ENCODE results near the gene S1PR1. TPM values are rescaled to one million over a fixed set of nuclear protein-coding genes. Genes with fewer than 3 reads are reported as not detected.

Gene S1PR1
- total RNA-seq, 8 experiments from 2014 or later = 1.6 to 65.4 (median 11.3) TPM

DNA sequence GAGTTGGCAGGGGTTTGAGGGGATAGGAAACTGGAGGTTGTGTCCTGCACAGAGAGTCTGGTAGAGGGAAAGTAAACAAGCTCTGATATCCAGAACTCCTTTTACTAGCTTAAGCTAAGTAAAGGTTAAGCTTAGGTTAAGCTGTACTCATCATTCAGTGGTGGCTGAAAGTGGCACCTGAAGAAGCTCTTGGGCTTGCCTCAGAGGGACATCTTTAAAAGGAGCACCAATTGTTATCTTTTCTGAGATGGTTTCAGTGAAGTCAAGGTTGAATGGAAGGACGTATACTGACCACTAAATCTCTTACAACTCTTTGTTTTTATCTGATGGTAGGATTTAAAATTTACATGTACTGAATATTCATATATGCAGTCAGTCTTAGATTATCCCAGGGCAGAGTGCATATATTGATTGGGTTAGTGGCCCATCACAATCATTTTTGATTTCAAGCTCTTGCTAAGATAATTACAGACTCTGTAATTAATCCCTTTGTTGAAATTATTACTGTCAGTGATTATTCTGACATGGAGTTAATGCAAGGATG, 43.3 kb downstream of the S1PR1 start:
- no peak overlapping the region for H3K4me3 ChIP-seq
- H3K4me1 ChIP-seq (replicated peaks in 1 of 2) = peaks cover 16 to 19% of the 10 kb centered on the region in 2 donors
- in situ Hi-C loops (cut with MboI; ENCODE audit: low pct_unique_long_range_greater_than_20kb in 2 of 9, low sequenced_read_pairs in 9 of 9, unreplicated experiment in 9 of 9) = loop anchor here in 5 of 9 experiments (25.0 kb wide), 3 partner anchors 268 to 368 kb away; no protein-coding TSS in a partner anchor
- peak in 3 of 8 experiments; percentile 44 to 61 (median 56) for ATAC-seq (replicated peaks in 6 of 8)
- WGBS, 10 experiments = 17 to 100% (median 80%) methylated on average over 1 of the region's 1 CpG; no CpG with 5 or more reads in 3 of the 10 experiments
- no peak overlapping the region for H3K27ac ChIP-seq

GRCh38 chr1:101280942-101281654, 44.3 kb downstream of the S1PR1 start:
- ATAC-seq (replicated peaks in 6 of 8) = no peak
- Histone ChIP-seq H3K27ac (no peak overlapping the region), H3K4me1 (replicated peaks in 1 of 2) (peaks cover 16 to 19% of the 10 kb centered on the region in 2 donors), H3K4me3 (no peak overlapping the region)
- in situ Hi-C loops (cut with MboI; ENCODE audit: low pct_unique_long_range_greater_than_20kb in 2 of 9, low sequenced_read_pairs in 9 of 9, unreplicated experiment in 9 of 9) = loop anchor here in 5 of 9 experiments (25.0 kb wide), 3 partner anchors 269 to 369 kb away; no protein-coding TSS in a partner anchor
- 53 to 96% (median 88%) methylated on average over 2 to 4 of the region's 4 CpGs for WGBS, 10 experiments

DNA sequence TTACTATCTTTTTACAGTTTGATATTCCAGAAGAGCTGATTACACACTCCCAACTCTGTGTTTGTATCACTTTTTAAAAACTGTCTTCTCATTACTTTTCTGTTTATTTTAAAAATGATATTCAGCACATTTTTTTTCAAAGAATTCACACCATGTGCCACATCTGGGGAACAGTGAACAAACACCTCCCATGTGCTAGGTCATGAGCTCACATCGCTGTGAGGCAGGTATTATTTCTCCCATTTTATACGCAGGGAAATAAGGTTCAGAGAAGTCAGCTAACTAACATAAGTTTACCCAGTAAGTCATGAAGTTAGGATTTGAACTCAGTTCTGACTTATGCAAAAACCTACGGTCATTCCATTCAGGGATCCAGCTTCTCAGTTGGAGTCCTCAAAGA, 44.9 kb downstream of the S1PR1 start:
- in situ Hi-C loops (cut with MboI; ENCODE audit: low pct_unique_long_range_greater_than_20kb in 2 of 9, low sequenced_read_pairs in 9 of 9, unreplicated experiment in 9 of 9) = loop anchor here in 5 of 9 experiments (25.0 kb wide), 3 partner anchors 269 to 369 kb away; no protein-coding TSS in a partner anchor
- H3K4me1 ChIP-seq (replicated peaks in 1 of 2) = peaks cover 12 to 18% of the 10 kb centered on the region in 2 donors
- no peak overlapping the region for H3K4me3 ChIP-seq
- ATAC-seq (replicated peaks in 6 of 8) = no peak
- 83 to 100% (median 94%) methylated on average over 1 to 3 of the region's 3 CpGs; no CpG with 5 or more reads in 2 of the 10 experiments for WGBS, 10 experiments
- H3K27ac ChIP-seq = no peak overlapping the region

DNA sequence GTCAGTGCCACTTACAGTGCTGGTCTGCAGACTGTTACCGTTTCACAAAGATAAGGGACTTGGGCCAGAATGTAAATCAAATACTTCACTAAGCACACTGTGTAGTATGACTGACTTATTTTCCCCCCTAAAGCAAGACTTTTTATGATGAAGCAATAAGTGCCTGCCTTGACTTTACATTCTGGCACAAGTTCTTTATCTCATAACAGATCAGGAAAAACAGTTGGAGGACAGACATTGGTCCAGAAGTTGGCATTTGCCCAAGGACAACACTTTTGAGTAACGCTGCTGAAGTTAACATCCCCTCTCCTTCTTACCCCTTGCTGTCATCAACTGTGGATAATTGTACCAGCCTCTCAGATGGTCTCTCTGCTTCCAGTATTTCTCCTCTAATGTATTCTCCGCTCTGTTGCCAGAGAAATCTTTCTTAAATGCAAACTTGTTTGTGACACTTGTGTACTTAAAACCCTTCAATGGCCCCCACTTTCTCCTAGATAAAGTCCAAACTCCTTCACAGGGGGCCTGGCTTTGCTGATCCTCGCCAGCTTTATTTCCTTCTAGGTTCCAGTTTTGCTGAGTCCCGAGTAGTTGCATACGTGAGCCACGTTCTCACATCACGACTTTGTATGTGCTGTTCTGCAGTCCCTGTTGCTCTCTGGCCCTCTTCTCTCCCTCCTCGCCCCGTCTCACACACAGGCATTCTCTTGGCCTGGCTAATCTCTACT, 45.7 kb downstream of the S1PR1 start:
- WGBS, 10 experiments = 47 to 100% (median 88%) methylated on average over 1 to 9 of the region's 10 CpGs
- Histone ChIP-seq H3K4me1 (replicated peaks in 1 of 2) (peaks cover 5 to 11% of the 10 kb centered on the region in 2 donors), H3K4me3 (no peak overlapping the region), H3K27ac (no peak overlapping the region)
- in situ Hi-C loops (cut with MboI; ENCODE audit: low pct_unique_long_range_greater_than_20kb in 2 of 9, low sequenced_read_pairs in 9 of 9, unreplicated experiment in 9 of 9) = loop anchor here in 5 of 9 experiments (25.0 kb wide), 3 partner anchors 270 to 370 kb away; no protein-coding TSS in a partner anchor
- ATAC-seq (replicated peaks in 6 of 8) = peak in 1 of 8 experiments; percentile 29

GRCh38 chr1:101283443-101283842, 46.6 kb downstream of the S1PR1 start:
- in situ Hi-C loops (cut with MboI; ENCODE audit: low pct_unique_long_range_greater_than_20kb in 2 of 9, low sequenced_read_pairs in 9 of 9, unreplicated experiment in 9 of 9) = loop anchor here in 5 of 9 experiments (25.0 kb wide), 3 partner anchors 271 to 371 kb away; no protein-coding TSS in a partner anchor
- no peak for ATAC-seq (replicated peaks in 6 of 8)
- Histone ChIP-seq H3K4me3 (no peak overlapping the region), H3K4me1 (replicated peaks in 1 of 2) (peaks cover 0 to 13% of the 10 kb centered on the region in 2 donors), H3K27ac (peak overlapping the region in 1 of 2 donors; percentile 16)
- 60 to 100% (median 86%) methylated on average over 1 to 3 of the region's 3 CpGs; no CpG with 5 or more reads in 5 of the 10 experiments for WGBS, 10 experiments

DNA sequence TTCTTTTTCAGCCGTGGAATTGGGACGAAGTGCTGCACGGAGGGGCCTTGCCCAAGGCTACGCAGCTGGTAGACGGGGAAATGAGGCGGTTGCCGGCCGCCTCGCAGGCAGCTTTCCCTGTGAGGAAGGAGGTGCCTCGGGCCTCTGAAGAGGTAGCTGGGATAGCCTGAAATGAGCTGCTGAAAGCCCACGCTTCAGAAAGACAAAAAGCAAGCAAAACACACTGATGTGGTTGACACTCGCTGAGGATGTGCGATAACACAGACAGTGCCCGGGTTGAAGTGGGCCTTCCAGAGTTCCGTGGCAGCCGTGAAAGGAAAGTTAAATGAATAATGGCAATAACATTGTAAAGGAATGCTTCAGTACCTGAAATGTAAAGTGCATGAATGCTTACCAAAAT, 47.2 kb downstream of the S1PR1 start:
- 40 to 100% (median 85%) methylated on average over 1 to 16 of the region's 16 CpGs for WGBS, 10 experiments
- H3K4me3 ChIP-seq = no peak overlapping the region
- H3K27ac ChIP-seq = peak overlapping the region in 1 of 2 donors; percentile 16
- in situ Hi-C loops (cut with MboI; ENCODE audit: low pct_unique_long_range_greater_than_20kb in 2 of 9, low sequenced_read_pairs in 9 of 9, unreplicated experiment in 9 of 9) = loop anchor here in 5 of 9 experiments (25.0 kb wide), 3 partner anchors 272 to 372 kb away; no protein-coding TSS in a partner anchor
- peak in 1 of 8 experiments; percentile 24 for ATAC-seq (replicated peaks in 6 of 8)
- H3K4me1 ChIP-seq (replicated peaks in 1 of 2) = peaks cover 0 to 13% of the 10 kb centered on the region in 2 donors

DNA sequence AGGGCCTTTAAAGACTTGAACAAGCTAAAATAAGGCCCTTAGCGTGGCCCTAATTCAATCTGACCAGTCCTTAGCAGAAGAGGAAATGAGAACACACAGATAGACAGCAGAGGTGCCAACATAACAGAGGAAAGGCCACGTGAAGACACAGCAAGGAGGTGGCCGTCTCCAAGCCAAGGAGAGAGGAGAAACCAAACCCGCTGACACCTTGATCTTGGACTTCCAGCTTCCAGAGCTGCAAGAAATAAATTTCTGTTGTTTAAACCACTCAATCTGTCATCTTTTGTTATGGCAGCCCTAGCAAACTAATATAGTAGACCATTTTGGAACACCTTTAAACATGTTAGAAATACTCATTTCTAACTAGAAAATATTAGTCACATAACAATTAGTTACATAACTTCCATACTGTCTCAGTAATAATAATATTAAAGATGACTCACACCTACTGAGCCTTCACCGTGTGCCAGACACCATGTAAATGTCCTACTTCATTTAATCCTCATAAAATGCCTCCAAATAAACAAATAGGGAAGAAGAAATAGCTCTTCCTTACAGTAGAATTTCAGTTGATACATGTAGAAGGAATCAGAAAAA, 47.9 kb downstream of the S1PR1 start:
- no peak overlapping the region for H3K4me3 ChIP-seq
- no peak for ATAC-seq (replicated peaks in 6 of 8)
- in situ Hi-C loops (cut with MboI; ENCODE audit: low pct_unique_long_range_greater_than_20kb in 2 of 9, low sequenced_read_pairs in 9 of 9, unreplicated experiment in 9 of 9) = loop anchor here in 5 of 9 experiments (25.0 kb wide), 3 partner anchors 272 to 372 kb away; no protein-coding TSS in a partner anchor
- WGBS, 10 experiments = 53 to 100% (median 92%) methylated on average over 1 to 5 of the region's 5 CpGs; no CpG with 5 or more reads in 1 of the 10 experiments
- H3K4me1 ChIP-seq (replicated peaks in 1 of 2) = peaks cover 0 to 13% of the 10 kb centered on the region in 2 donors
- H3K27ac ChIP-seq = no peak overlapping the region

DNA sequence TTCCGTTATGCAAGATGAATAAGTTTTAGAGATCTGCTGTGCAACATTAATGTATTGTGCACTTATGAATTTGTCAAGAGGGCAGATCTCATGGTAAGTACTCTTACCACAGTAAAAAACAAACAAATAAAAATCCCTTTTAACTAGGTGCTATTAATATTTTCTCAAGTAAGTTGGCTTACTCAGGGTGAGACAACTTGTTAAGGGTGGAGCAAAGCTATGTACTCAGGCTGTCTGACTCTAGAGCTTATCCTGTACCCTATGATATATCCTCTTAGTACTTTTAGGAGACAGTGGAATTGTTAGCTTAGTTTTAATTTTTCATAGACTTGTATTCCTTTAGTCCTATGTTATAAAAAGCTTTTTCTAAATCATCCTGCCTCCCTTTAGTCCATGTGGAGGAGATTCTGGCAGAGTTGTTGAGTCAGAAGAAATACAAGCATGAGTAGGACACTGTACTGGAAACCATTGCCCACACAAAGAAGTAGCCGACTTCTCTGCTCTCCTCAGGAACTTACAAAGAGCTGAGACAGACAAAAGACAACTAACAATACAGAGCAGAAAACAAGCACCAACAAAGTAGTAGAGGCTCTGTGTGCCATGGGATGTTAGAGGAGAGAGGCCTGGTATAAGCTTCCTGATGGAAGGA, 49.2 kb downstream of the S1PR1 start:
- Histone ChIP-seq H3K27ac (no peak overlapping the region), H3K4me3 (no peak overlapping the region), H3K4me1 (replicated peaks in 1 of 2) (peaks cover 0 to 13% of the 10 kb centered on the region in 2 donors)
- in situ Hi-C loops (cut with MboI; ENCODE audit: low pct_unique_long_range_greater_than_20kb in 2 of 9, low sequenced_read_pairs in 9 of 9, unreplicated experiment in 9 of 9) = loop anchor here in 5 of 9 experiments (25.0 kb wide), 3 partner anchors 274 to 374 kb away; no protein-coding TSS in a partner anchor
- ATAC-seq (replicated peaks in 6 of 8) = no peak
- WGBS, 10 experiments = 25 to 100% (median 79%) methylated on average over 1 to 2 of the region's 2 CpGs; no CpG with 5 or more reads in 1 of the 10 experiments

DNA sequence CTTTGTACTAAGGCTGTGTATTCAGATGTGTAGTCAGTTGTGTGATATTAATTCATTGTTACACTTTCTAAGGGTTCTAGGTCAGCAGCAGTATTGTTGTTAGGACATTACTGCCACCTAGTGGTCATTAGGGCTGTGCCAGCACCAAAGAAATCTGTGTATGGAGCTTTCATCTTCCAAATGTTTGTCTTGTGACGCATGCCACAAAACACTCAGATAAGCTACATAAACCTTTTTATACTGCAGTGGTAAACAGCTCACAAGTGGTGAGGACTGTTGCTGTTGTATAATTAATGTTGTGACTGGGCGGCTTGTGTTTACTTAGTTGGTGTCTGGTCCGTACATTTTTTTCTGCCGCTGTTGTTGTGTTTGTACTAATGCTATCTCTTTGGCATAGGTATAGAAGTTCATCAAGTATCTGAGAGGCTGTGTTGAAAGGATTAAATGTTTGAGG, 51.7 kb downstream of the S1PR1 start:
- H3K27ac ChIP-seq = no peak overlapping the region
- 0 to 89% (median 60%) methylated on average over 1 to 4 of the region's 4 CpGs; no CpG with 5 or more reads in 3 of the 10 experiments for WGBS, 10 experiments
- H3K4me3 ChIP-seq = no peak overlapping the region
- peaks cover 7 to 13% of the 10 kb centered on the region in 2 donors for H3K4me1 ChIP-seq (replicated peaks in 1 of 2)
- ATAC-seq (replicated peaks in 6 of 8) = peak; percentile 84 to 99 (median 91)
- in situ Hi-C loops (cut with MboI; ENCODE audit: low pct_unique_long_range_greater_than_20kb in 2 of 9, low sequenced_read_pairs in 9 of 9, unreplicated experiment in 9 of 9) = loop anchor here in 5 of 9 experiments (25.0 kb wide), 3 partner anchors 276 to 376 kb away; no protein-coding TSS in a partner anchor

DNA sequence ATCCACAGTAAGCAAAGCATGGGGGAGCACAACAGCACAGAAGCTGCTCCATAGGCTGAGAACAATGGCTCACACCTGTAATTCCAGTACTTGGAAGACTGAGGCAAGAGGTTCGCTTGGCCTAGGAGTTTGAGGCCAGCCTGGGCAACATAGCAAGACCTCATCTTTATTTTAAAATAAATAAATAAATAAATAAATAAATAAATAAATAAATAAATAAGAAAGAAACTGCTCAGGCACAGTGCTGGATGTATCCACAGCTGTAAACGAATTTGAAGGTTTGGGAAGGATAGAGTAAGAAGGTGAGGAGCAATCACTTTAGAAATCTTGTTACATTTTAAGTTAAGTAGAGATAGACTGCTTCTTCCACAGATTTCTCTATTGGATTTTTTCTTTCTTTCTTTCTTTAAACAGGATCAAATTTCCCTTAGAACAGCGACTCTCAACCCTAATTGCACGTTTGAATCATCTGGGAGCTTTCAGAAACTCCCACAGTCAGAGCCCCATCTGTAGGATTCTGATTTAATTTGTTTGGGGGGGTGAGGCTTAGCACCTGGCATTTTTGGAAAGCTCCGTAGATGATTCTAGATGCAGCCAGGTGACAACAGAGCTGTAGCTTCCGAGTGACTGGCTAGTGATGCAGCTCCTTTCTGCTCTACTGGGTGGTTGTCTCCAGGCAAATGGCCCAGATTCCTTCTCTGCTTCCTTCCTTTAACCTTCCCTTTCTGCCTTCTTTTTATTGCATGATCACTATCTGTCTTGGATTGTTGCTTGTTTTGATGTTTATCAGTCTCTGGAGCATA, 53.5 kb downstream of the S1PR1 start:
- Histone ChIP-seq H3K4me1 (replicated peaks in 1 of 2) (peaks cover 7% of the 10 kb centered on the region in 2 donors), H3K4me3 (no peak overlapping the region), H3K27ac (no peak overlapping the region)
- ATAC-seq (replicated peaks in 6 of 8) = no peak
- 44 to 100% (median 83%) methylated on average over 1 to 6 of the region's 6 CpGs for WGBS, 10 experiments
- in situ Hi-C loops (cut with MboI; ENCODE audit: low pct_unique_long_range_greater_than_20kb in 2 of 9, low sequenced_read_pairs in 9 of 9, unreplicated experiment in 9 of 9) = loop anchor here in 6 of 9 experiments (10.0 to 25.0 kb wide), 4 partner anchors 278 to 378 kb away; no protein-coding TSS in a partner anchor

Measured in motor neuron (in vitro differentiated cells).